ENCODE measurements around the gene GALR1. TPM values are rescaled to one million over a fixed set of nuclear protein-coding genes. Genes with fewer than 3 reads are reported as not detected.

The GALR1 gene
- total RNA-seq, 1 experiment from 2014 or later: not detected

GRCh38 chr18:77203071-77203470 lies 46.6 kb upstream of the GALR1 start:
- Mint-ChIP-seq H3K9me3 (ENCODE audit: unreplicated experiment) (no peaks in the 10 kb centered on the region), H3K27ac (ENCODE audit: unreplicated experiment) (no peak overlapping the region), H3K4me3 (ENCODE audit: unreplicated experiment) (no peak overlapping the region), H3K27me3 (ENCODE audit: insufficient read depth, unreplicated experiment) (peaks cover 11% of the 10 kb centered on the region), H3K36me3 (ENCODE audit: insufficient read depth, unreplicated experiment) (no peaks in the 10 kb centered on the region), H3K4me1 (ENCODE audit: low read depth, unreplicated experiment) (no peaks in the 10 kb centered on the region)
- ChIA-PET CTCF (no interaction called here), POLR2A (no interaction called here)
- BruUV-seq (replicated peaks): no TSS peak
- no peak for DNase-seq
- H3K4me3 ChIP-seq (ENCODE audit: low read depth, low read length): no peak overlapping the region
- no peaks in the 10 kb centered on the region for H3K9me3 ChIP-seq
- H3K27me3 ChIP-seq (replicated peaks; ENCODE audit: control insufficient read depth, insufficient read depth, low read length): no peaks in the 10 kb centered on the region
- intact Hi-C loops (cut with micrococcal nuclease; ENCODE audit: unreplicated experiment): no loop called here
- H3K4me1 ChIP-seq: no peaks in the 10 kb centered on the region
- TF ChIP-seq CTCF (IDR thresholded peaks at IDR 0.05; ENCODE audit: insufficient read depth in 1 of 2, low read depth in 1 of 2, low read length in 1 of 2, severe bottlenecking in 1 of 2, unreplicated experiment in 1 of 2): no peak
- H3K36me3 ChIP-seq (ENCODE audit: control insufficient read depth, insufficient read depth, low read length): no peaks in the 10 kb centered on the region

GRCh38 chr18:77203851-77204250 lies 45.8 kb upstream of the GALR1 start:
- no peaks in the 10 kb centered on the region for H3K27me3 ChIP-seq (replicated peaks; ENCODE audit: control insufficient read depth, insufficient read depth, low read length)
- no peak for TF ChIP-seq CTCF (IDR thresholded peaks at IDR 0.05; ENCODE audit: insufficient read depth in 1 of 2, low read depth in 1 of 2, low read length in 1 of 2, severe bottlenecking in 1 of 2, unreplicated experiment in 1 of 2)

GRCh38 chr18:77205769-77206168 lies 43.9 kb upstream of the GALR1 start:
- DNase-seq: no peak
- intact Hi-C loops (cut with micrococcal nuclease; ENCODE audit: unreplicated experiment): no loop called here
- peaks cover 5% of the 10 kb centered on the region for H3K27me3 Mint-ChIP-seq (ENCODE audit: insufficient read depth, unreplicated experiment)
- no peaks in the 10 kb centered on the region for H3K9me3 ChIP-seq
- no peak overlapping the region for H3K4me3 Mint-ChIP-seq (ENCODE audit: unreplicated experiment)
- H3K4me1 ChIP-seq: no peaks in the 10 kb centered on the region
- ChIA-PET POLR2A (no interaction called here), CTCF (no interaction called here)
- H3K4me3 ChIP-seq (ENCODE audit: low read depth, low read length): no peak overlapping the region
- no peaks in the 10 kb centered on the region for H3K36me3 Mint-ChIP-seq (ENCODE audit: insufficient read depth, unreplicated experiment)
- no peak for TF ChIP-seq CTCF (IDR thresholded peaks at IDR 0.05; ENCODE audit: insufficient read depth in 1 of 2, low read depth in 1 of 2, low read length in 1 of 2, severe bottlenecking in 1 of 2, unreplicated experiment in 1 of 2)
- H3K36me3 ChIP-seq (ENCODE audit: control insufficient read depth, insufficient read depth, low read length): no peaks in the 10 kb centered on the region
- H3K27ac Mint-ChIP-seq (ENCODE audit: unreplicated experiment): no peak overlapping the region
- no peaks in the 10 kb centered on the region for H3K27me3 ChIP-seq (replicated peaks; ENCODE audit: control insufficient read depth, insufficient read depth, low read length)
- no peaks in the 10 kb centered on the region for H3K4me1 Mint-ChIP-seq (ENCODE audit: low read depth, unreplicated experiment)
- H3K9me3 Mint-ChIP-seq (ENCODE audit: unreplicated experiment): no peaks in the 10 kb centered on the region
- no TSS peak for BruUV-seq (replicated peaks)

More at GRCh38 chr18:77203851-77204250, 45.8 kb upstream of the GALR1 start:
- no peaks in the 10 kb centered on the region for H3K4me1 ChIP-seq
- H3K4me1 Mint-ChIP-seq (ENCODE audit: low read depth, unreplicated experiment): no peaks in the 10 kb centered on the region
- H3K4me3 ChIP-seq (ENCODE audit: low read depth, low read length): no peak overlapping the region
- CTCF ChIA-PET: no interaction called here
- POLR2A ChIA-PET: no interaction called here
- no TSS peak for BruUV-seq (replicated peaks)
- H3K9me3 Mint-ChIP-seq (ENCODE audit: unreplicated experiment): no peaks in the 10 kb centered on the region
- intact Hi-C loops (cut with micrococcal nuclease; ENCODE audit: unreplicated experiment): no loop called here
- H3K36me3 ChIP-seq (ENCODE audit: control insufficient read depth, insufficient read depth, low read length): no peaks in the 10 kb centered on the region
- no peak overlapping the region for H3K4me3 Mint-ChIP-seq (ENCODE audit: unreplicated experiment)
- H3K27ac Mint-ChIP-seq (ENCODE audit: unreplicated experiment): no peak overlapping the region
- no peaks in the 10 kb centered on the region for H3K9me3 ChIP-seq
- no peaks in the 10 kb centered on the region for H3K36me3 Mint-ChIP-seq (ENCODE audit: insufficient read depth, unreplicated experiment)
- H3K27me3 Mint-ChIP-seq (ENCODE audit: insufficient read depth, unreplicated experiment): peaks cover 10% of the 10 kb centered on the region
- DNase-seq: no peak

Measured in Caco-2 (cell line).